ENCODE measurements around the gene RAC3. TPM values are rescaled to one million over a fixed set of nuclear protein-coding genes. Genes with fewer than 3 reads are reported as not detected.
A peak's percentile ranks its signal among the peaks of the same experiment; 100 is the strongest.

Gene RAC3
- total RNA-seq, 1 donor from 2014 or later = 41.3 TPM

- Mint-ChIP-seq H3K36me3 (ENCODE audit: low read depth, unreplicated experiment) (peaks cover 9% of the 10 kb centered on the region), H3K4me1 (ENCODE audit: low read depth, unreplicated experiment) (peaks cover 2% of the 10 kb centered on the region), H3K4me3 (ENCODE audit: unreplicated experiment) (peak overlapping the region; percentile 68), H3K9me3 (ENCODE audit: unreplicated experiment) (peaks cover 2% of the 10 kb centered on the region), H3K27me3 (ENCODE audit: low read depth, unreplicated experiment) (peaks cover 2% of the 10 kb centered on the region), H3K27ac (ENCODE audit: unreplicated experiment) (no peak overlapping the region)
- DNase-seq (ENCODE audit: low read depth) = no peak
- no peaks in the 10 kb centered on the region for H4K20me1 ChIP-seq (ENCODE audit: insufficient read depth, low read length)
- H3K9me3 ChIP-seq (ENCODE audit: insufficient read depth, low read depth, low read length) = no peaks in the 10 kb centered on the region
- H3K4me2 ChIP-seq (ENCODE audit: low read length) = no peak overlapping the region
- no peak overlapping the region for H3K27ac ChIP-seq (ENCODE audit: low read depth, low read length)
- H2AFZ ChIP-seq (ENCODE audit: low read depth, low read length) = no peak overlapping the region
- FAIRE-seq = no peak
- TF ChIP-seq CTCF (IDR thresholded peaks at IDR 0.05; ENCODE audit: insufficient read depth, low read depth, low read length) (no peak), EZH2 (IDR thresholded peaks at IDR 0.05; ENCODE audit: insufficient read depth, low read length) (no peak)
- no peaks in the 10 kb centered on the region for H3K79me2 ChIP-seq (ENCODE audit: insufficient read depth, low read length)
- no peaks in the 10 kb centered on the region for H3K36me3 ChIP-seq (ENCODE audit: insufficient read depth, low read length)
- no peaks in the 10 kb centered on the region for H3K4me1 ChIP-seq (ENCODE audit: insufficient read depth, low read length)
- no peaks in the 10 kb centered on the region for H3K27me3 ChIP-seq (ENCODE audit: insufficient read depth, low read length)
- H3K4me3 ChIP-seq (ENCODE audit: insufficient read depth, low read depth, low read length) = no peak overlapping the region
- H3K9ac ChIP-seq (ENCODE audit: low read length) = no peak overlapping the region
These were observed 11.2 kb downstream of the RAC3 start for GRCh38 chr17:82042649-82043048.

GRCh38 chr17:82043507-82043906 is 12.0 kb downstream of the RAC3 start:
- no peak overlapping the region for H3K4me3 ChIP-seq (ENCODE audit: insufficient read depth, low read depth, low read length)
- no peak overlapping the region for H3K27ac ChIP-seq (ENCODE audit: low read depth, low read length)
- H3K27me3 ChIP-seq (ENCODE audit: insufficient read depth, low read length) = no peaks in the 10 kb centered on the region
- Mint-ChIP-seq H3K4me1 (ENCODE audit: low read depth, unreplicated experiment) (no peaks in the 10 kb centered on the region), H3K27ac (ENCODE audit: unreplicated experiment) (no peak overlapping the region), H3K4me3 (ENCODE audit: unreplicated experiment) (no peak overlapping the region), H3K27me3 (ENCODE audit: low read depth, unreplicated experiment) (peaks cover 2% of the 10 kb centered on the region), H3K36me3 (ENCODE audit: low read depth, unreplicated experiment) (peaks cover 10% of the 10 kb centered on the region), H3K9me3 (ENCODE audit: unreplicated experiment) (no peaks in the 10 kb centered on the region)
- no peaks in the 10 kb centered on the region for H3K36me3 ChIP-seq (ENCODE audit: insufficient read depth, low read length)
- no peaks in the 10 kb centered on the region for H3K79me2 ChIP-seq (ENCODE audit: insufficient read depth, low read length)
- H3K4me2 ChIP-seq (ENCODE audit: low read length) = no peak overlapping the region
- no peak for TF ChIP-seq CTCF (IDR thresholded peaks at IDR 0.05; ENCODE audit: insufficient read depth, low read depth, low read length)
- no peak for TF ChIP-seq EZH2 (IDR thresholded peaks at IDR 0.05; ENCODE audit: insufficient read depth, low read length)
- H3K4me1 ChIP-seq (ENCODE audit: insufficient read depth, low read length) = no peaks in the 10 kb centered on the region
- no peaks in the 10 kb centered on the region for H4K20me1 ChIP-seq (ENCODE audit: insufficient read depth, low read length)
- no peak overlapping the region for H2AFZ ChIP-seq (ENCODE audit: low read depth, low read length)
- no peak overlapping the region for H3K9ac ChIP-seq (ENCODE audit: low read length)
- DNase-seq (ENCODE audit: low read depth) = no peak
- no peak for FAIRE-seq
- H3K9me3 ChIP-seq (ENCODE audit: insufficient read depth, low read depth, low read length) = no peaks in the 10 kb centered on the region

GRCh38 chr17:82045936-82046484 is 14.5 kb downstream of the RAC3 start:
- Histone ChIP-seq H3K36me3 (ENCODE audit: insufficient read depth, low read length) (no peaks in the 10 kb centered on the region), H3K27ac (ENCODE audit: low read depth, low read length) (no peak overlapping the region), H3K9me3 (ENCODE audit: insufficient read depth, low read depth, low read length) (no peaks in the 10 kb centered on the region), H4K20me1 (ENCODE audit: insufficient read depth, low read length) (no peaks in the 10 kb centered on the region), H3K27me3 (ENCODE audit: insufficient read depth, low read length) (no peaks in the 10 kb centered on the region), H3K79me2 (ENCODE audit: insufficient read depth, low read length) (peaks cover 8% of the 10 kb centered on the region), H3K9ac (ENCODE audit: low read length) (no peak overlapping the region), H3K4me1 (ENCODE audit: insufficient read depth, low read length) (peaks cover 8% of the 10 kb centered on the region), H3K4me3 (ENCODE audit: insufficient read depth, low read depth, low read length) (no peak overlapping the region), H3K4me2 (ENCODE audit: low read length) (no peak overlapping the region), H2AFZ (ENCODE audit: low read depth, low read length) (no peak overlapping the region)
- Mint-ChIP-seq H3K9me3 (ENCODE audit: unreplicated experiment) (no peaks in the 10 kb centered on the region), H3K4me3 (ENCODE audit: unreplicated experiment) (no peak overlapping the region), H3K27me3 (ENCODE audit: low read depth, unreplicated experiment) (no peaks in the 10 kb centered on the region), H3K27ac (ENCODE audit: unreplicated experiment) (no peak overlapping the region), H3K4me1 (ENCODE audit: low read depth, unreplicated experiment) (peaks cover 5% of the 10 kb centered on the region), H3K36me3 (ENCODE audit: low read depth, unreplicated experiment) (peaks cover 10% of the 10 kb centered on the region)
- FAIRE-seq (no peak), DNase-seq (ENCODE audit: low read depth) (no peak)
- TF ChIP-seq EZH2 (IDR thresholded peaks at IDR 0.05; ENCODE audit: insufficient read depth, low read length) = no peak
- no peak for TF ChIP-seq CTCF (IDR thresholded peaks at IDR 0.05; ENCODE audit: insufficient read depth, low read depth, low read length)

Data from astrocyte (in vitro differentiated cells and primary cell).